ENCODE measurements around the gene ZNF414.

The ZNF414 gene

GRCh38 chr19:8504919-8505318 is 9.0 kb downstream of the ZNF414 start:
- Histone ChIP-seq H3K4me3 (ENCODE audit: low read depth in 1 of 2, low read length in 1 of 2) (peak overlapping the region; percentile 76 to 82), H3K36me3 (no peaks in the 10 kb centered on the region), H3K27me3 (no peaks in the 10 kb centered on the region), H3K4me1 (ENCODE audit: control insufficient read depth in 1 of 2, insufficient read depth in 1 of 2, low read depth in 1 of 2, low read length in 1 of 2) (peaks cover 64 to 70% of the 10 kb centered on the region in 2 experiments), H3K9me3 (no peaks in the 10 kb centered on the region), H3K27ac (peak overlapping the region; percentile 98)
- TF ChIP-seq, protein P1, sequence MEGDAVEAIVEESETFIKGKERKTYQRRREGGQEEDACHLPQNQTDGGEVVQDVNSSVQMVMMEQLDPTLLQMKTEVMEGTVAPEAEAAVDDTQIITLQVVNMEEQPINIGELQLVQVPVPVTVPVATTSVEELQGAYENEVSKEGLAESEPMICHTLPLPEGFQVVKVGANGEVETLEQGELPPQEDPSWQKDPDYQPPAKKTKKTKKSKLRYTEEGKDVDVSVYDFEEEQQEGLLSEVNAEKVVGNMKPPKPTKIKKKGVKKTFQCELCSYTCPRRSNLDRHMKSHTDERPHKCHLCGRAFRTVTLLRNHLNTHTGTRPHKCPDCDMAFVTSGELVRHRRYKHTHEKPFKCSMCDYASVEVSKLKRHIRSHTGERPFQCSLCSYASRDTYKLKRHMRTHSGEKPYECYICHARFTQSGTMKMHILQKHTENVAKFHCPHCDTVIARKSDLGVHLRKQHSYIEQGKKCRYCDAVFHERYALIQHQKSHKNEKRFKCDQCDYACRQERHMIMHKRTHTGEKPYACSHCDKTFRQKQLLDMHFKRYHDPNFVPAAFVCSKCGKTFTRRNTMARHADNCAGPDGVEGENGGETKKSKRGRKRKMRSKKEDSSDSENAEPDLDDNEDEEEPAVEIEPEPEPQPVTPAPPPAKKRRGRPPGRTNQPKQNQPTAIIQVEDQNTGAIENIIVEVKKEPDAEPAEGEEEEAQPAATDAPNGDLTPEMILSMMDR (IDR thresholded peaks at IDR 0.05), result no peak

DNA sequence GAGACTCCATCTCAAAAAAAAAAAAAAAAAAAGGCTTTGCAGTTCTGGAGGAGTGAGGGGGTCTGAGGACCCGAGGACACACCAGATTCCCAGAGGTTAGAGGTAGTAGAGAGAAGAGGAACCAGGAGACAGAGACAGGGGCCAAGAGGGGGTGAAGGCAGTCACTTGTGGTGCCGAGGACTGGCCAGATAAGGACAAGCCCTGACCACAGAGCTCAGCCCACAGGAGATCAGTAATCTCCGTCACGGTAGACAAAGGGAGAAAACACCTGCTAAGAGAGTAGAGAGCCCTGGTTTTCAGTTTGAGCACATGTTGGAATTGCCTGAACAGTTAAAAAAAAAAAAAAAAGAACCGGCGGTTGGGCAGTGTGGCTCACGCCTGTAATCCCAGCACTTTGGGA is 9.8 kb downstream of the ZNF414 start:
- Histone ChIP-seq H3K9me3 (no peaks in the 10 kb centered on the region), H3K4me1 (ENCODE audit: control insufficient read depth in 1 of 2, insufficient read depth in 1 of 2, low read depth in 1 of 2, low read length in 1 of 2) (peaks cover 72 to 77% of the 10 kb centered on the region in 2 experiments), H3K36me3 (peaks cover 1% of the 10 kb centered on the region), H3K27ac (peak overlapping the region; percentile 98), H3K27me3 (no peaks in the 10 kb centered on the region), H3K4me3 (ENCODE audit: low read depth in 1 of 2, low read length in 1 of 2) (peak overlapping the region; percentile 59 to 76)
- TF ChIP-seq, protein P1 (IDR thresholded peaks at IDR 0.05), result no peak

GRCh38 chr19:8503510-8503909 is 10.5 kb downstream of the ZNF414 start:
- TF ChIP-seq, protein P1 (IDR thresholded peaks at IDR 0.05), result no peak
- Histone ChIP-seq H3K9me3 (no peaks in the 10 kb centered on the region), H3K4me1 (ENCODE audit: control insufficient read depth in 1 of 2, insufficient read depth in 1 of 2, low read depth in 1 of 2, low read length in 1 of 2) (peaks cover 78 to 84% of the 10 kb centered on the region in 2 experiments), H3K36me3 (peaks cover 8% of the 10 kb centered on the region), H3K27ac (peak overlapping the region; percentile 98), H3K4me3 (ENCODE audit: low read depth in 1 of 2, low read length in 1 of 2) (peak overlapping the region; percentile 59 to 76), H3K27me3 (no peaks in the 10 kb centered on the region)

DNA sequence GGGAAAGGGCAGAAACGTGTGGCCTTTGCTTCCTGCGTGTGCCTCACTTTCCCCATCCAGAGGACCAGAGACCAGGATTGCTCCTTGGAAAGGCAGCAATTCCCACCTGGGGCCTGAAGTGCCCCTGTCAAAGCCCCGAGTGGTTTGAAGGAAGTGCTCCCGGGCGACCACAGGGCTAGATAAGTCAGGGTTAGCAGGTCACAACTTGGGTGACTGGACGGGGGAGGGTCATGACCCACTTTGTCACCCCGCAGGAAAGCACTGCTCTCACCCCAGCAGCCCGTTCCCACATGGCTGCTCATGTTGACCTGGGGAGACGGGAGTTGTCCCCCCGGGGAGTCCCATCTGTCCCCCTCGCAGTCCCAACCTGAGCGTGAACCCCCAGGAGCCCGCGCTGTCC is 12.0 kb downstream of the ZNF414 start:
- Histone ChIP-seq H3K4me1 (ENCODE audit: control insufficient read depth in 1 of 2, insufficient read depth in 1 of 2, low read depth in 1 of 2, low read length in 1 of 2) (peaks cover 93 to 97% of the 10 kb centered on the region in 2 experiments), H3K27me3 (no peaks in the 10 kb centered on the region)
- TF ChIP-seq, protein P1 (IDR thresholded peaks at IDR 0.05), result no peak

DNA sequence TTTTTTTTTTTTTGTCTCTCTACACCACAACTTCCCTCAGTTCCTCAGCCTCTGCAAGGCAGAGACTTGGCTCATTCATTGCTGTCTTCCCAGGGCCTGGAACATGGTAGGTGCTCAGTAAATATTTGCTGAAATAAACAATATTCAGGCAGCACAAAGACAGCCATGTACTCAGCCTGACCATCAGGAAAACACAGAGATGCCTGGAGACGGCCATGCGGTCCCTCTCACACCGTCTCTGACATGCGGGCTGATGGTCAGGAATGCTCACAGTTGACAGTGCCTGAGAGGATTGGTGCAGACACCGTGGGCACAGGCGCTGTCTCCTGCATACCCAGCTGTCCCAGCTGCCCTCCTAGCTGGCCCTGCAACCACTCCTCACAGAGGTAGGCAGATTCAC is 12.5 kb downstream of the ZNF414 start:
- Histone ChIP-seq H3K4me1 (ENCODE audit: control insufficient read depth in 1 of 2, insufficient read depth in 1 of 2, low read depth in 1 of 2, low read length in 1 of 2) (peaks cover 95 to 97% of the 10 kb centered on the region in 2 experiments), H3K36me3 (peaks cover 28% of the 10 kb centered on the region), H3K27me3 (no peaks in the 10 kb centered on the region), H3K27ac (peak overlapping the region; percentile 98), H3K4me3 (ENCODE audit: low read depth in 1 of 2, low read length in 1 of 2) (peak overlapping the region; percentile 59 to 76), H3K9me3 (no peaks in the 10 kb centered on the region)
- TF ChIP-seq, protein P1 (IDR thresholded peaks at IDR 0.05), result no peak

More for the DNA sequence above, 12.0 kb downstream of the ZNF414 start:
- H3K9me3 ChIP-seq, result no peaks in the 10 kb centered on the region
- H3K4me3 ChIP-seq (ENCODE audit: low read depth in 1 of 2, low read length in 1 of 2), result peak overlapping the region; percentile 59 to 76
- peaks cover 23% of the 10 kb centered on the region for H3K36me3 ChIP-seq
- H3K27ac ChIP-seq, result peak overlapping the region; percentile 98
